Calu3 (cell line): ENCODE data around the gene TMEM214. TPM values are rescaled to one million over a fixed set of nuclear protein-coding genes. Genes with fewer than 3 reads are reported as not detected.

Source experiments
- BruUV-seq: library from RNA; stranded (reverse); fragments of 400-500 nt; replicated peaks from 2 replicates; lab custom pipeline; 2021; lab: Mats Ljungman, UMichigan
- CTCF ChIA-PET: fragments of 300-600 bp; sonication (Branson Sonifier 250); formaldehyde crosslinking; loops from one replicate; lab custom pipeline; 2022; ENCODE audit warnings: antibody characterized with exemption; lab: Charles Lee
- DNase-seq: peaks from one replicate; pipeline ENCODE4 v3.0.0; 2022
- H3K27ac Mint-ChIP-seq: one replicate; pipeline ENCODE4 v1.8.0; 2022; ENCODE audit warnings: mixed read lengths; ENCODE audit not compliant: unreplicated experiment
- H3K27me3 Mint-ChIP-seq: one replicate; pipeline ENCODE4 v1.8.0; 2022; ENCODE audit warnings: mixed read lengths; ENCODE audit not compliant: unreplicated experiment
- H3K36me3 Mint-ChIP-seq: one replicate; pipeline ENCODE4 v1.8.0; 2022; ENCODE audit warnings: mild to moderate bottlenecking, moderate library complexity, mixed read lengths; ENCODE audit not compliant: insufficient read depth, unreplicated experiment
- H3K4me1 Mint-ChIP-seq: one replicate; pipeline ENCODE4 v1.8.0; 2022; ENCODE audit warnings: mild to moderate bottlenecking, low read depth, mixed read lengths; ENCODE audit not compliant: unreplicated experiment
- H3K4me3 Mint-ChIP-seq: one replicate; pipeline ENCODE4 v1.8.0; 2022; ENCODE audit warnings: mild to moderate bottlenecking, low read depth, moderate library complexity, mixed read lengths; ENCODE audit not compliant: unreplicated experiment
- H3K9me3 Mint-ChIP-seq: one replicate; pipeline ENCODE4 v1.8.0; 2022; ENCODE audit warnings: low read depth, mixed read lengths; ENCODE audit not compliant: unreplicated experiment
- intact Hi-C: fragments of 100-400 bp; cut with micrococcal nuclease; formaldehyde crosslinking; loops from one replicate; pipeline ENCODE4 v1.10.0; 2022; ENCODE audit not compliant: unreplicated experiment
- total RNA-seq: library from RNA; stranded (reverse); gene quantifications from 2 replicates; pipeline ENCODE4 v1.2.3, GENCODE V29; 2022
- TF ChIP-seq, protein P1 (sequence below): fragments of 200-600 bp; IDR thresholded peaks from one replicate; pipeline ENCODE4 v1.8.0; 2022; ENCODE audit warnings: antibody characterized with exemption; ENCODE audit not compliant: unreplicated experiment

The TMEM214 gene
- total RNA-seq, 1 experiment from 2014 or later: 79.6 TPM

DNA sequence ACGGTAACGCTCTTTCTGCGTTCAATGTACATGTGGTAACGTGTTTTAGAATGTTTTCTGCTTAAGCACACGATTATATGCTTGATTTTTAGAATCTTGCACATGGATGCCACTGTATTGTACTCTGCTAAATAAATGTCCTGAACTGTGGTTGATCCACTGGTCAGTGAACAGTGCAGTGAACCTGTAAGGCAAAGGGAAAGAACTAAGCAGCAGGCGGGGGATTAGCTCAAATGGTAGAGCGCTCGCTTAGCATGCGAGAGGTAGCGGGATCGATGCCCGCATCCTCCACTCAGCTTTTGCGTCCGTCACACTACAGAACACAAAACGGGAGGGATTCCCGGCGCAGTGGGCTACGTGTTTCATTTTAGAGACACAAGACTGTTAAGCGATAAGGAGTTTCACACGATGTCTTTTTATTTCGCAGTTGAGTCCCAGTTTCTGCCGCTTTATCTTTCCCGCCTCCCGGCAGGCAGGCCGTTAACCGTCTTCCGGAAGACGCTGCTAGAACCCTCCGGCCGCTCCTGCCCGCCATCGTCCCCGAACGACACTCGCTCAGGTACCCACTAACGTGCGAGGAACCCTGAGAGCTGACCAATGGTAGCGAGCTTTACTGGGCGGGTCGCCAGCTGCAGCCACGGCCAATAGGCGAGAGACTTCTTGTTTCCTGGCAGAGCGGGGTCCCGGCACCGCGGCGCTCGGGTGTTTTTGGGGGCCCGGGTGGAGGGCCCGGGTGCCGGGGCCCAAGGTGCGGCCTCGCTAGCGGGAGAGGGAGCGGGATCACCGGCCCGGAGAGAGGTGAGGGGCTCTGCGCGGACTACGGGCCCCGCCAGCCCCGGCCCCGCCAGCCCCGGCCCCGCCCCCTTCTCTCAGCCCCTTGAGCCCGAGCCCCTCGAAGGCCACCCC is 18.5 kb downstream of the TMEM214 start, which contains the start of gene AGBL5:
TSS of gene AGBL5 (plus strand) at position 673 of the 906 bp plus-strand sequence. CDS start 1,291 bp downstream, outside the sequence.
- Mint-ChIP-seq H3K36me3 (peaks cover 61% of the 10 kb centered on the region), H3K9me3 (no peaks in the 10 kb centered on the region), H3K4me3 (peak within 1 kb of the TSS; percentile 91), H3K4me1 (peaks cover 20% of the 10 kb centered on the region), H3K27ac (peak within 1 kb of the TSS; percentile 99), H3K27me3 (peaks cover 17% of the 10 kb centered on the region)
- TF ChIP-seq, protein P1, sequence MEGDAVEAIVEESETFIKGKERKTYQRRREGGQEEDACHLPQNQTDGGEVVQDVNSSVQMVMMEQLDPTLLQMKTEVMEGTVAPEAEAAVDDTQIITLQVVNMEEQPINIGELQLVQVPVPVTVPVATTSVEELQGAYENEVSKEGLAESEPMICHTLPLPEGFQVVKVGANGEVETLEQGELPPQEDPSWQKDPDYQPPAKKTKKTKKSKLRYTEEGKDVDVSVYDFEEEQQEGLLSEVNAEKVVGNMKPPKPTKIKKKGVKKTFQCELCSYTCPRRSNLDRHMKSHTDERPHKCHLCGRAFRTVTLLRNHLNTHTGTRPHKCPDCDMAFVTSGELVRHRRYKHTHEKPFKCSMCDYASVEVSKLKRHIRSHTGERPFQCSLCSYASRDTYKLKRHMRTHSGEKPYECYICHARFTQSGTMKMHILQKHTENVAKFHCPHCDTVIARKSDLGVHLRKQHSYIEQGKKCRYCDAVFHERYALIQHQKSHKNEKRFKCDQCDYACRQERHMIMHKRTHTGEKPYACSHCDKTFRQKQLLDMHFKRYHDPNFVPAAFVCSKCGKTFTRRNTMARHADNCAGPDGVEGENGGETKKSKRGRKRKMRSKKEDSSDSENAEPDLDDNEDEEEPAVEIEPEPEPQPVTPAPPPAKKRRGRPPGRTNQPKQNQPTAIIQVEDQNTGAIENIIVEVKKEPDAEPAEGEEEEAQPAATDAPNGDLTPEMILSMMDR: no peak
- peak; percentile 95 for DNase-seq
- intact Hi-C loops: loop anchor here (2.0 kb wide), 1 partner anchor 18 kb away; the partner anchor contains the start of gene TMEM214
- CTCF ChIA-PET: interaction anchor here (0.7 to 2.1 kb wide), 10 partner anchors 12 to 229 kb away, joined by 3 to 11 read pairs (median 6); partner anchors contain the start of genes OST4 and TMEM214
- BruUV-seq: no TSS peak

DNA sequence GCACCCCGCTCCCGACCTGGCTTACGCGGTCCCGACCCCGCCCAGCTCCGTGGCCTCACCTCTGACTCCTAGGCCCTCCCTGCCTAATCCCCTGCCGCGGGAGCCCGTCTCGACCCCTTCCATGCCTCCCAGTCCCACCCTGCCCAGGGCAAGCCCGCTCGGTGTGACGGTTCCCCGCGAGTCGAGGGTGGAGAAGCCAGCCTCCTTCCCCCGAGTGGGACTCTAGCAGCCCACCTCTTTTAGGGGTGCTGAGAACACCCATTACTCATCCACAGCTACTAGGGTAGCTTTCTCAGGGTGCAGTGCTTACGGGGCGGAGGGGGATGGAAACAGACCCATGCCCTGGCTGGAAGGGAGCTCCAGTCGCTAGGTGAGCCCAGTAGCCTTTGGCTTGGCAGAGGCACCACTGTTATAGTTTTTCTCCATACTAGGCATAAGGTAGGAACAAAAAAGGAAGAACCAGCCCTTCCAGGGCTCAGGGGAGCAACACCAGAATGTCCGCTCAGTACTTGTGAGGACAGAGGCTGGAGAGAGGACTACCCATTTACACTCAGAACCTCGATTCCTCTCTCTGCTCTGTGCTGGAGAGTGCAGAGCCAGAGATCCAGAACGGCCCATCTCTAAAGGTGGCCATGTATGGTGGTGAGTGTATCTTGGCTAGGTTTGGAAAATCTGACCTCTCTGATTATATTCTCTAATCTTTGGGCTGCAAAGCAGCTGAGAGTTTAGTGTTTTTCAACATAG is 19.3 kb downstream of the TMEM214 start:
- CTCF ChIA-PET: interaction anchor here (0.6 to 2.1 kb wide), 5 partner anchors 19 to 93 kb away, joined by 3 to 11 read pairs (median 7); partner anchors contain the start of gene OST4
- intact Hi-C loops: loop anchor here (2.0 kb wide), 1 partner anchor 19 kb away; the partner anchor contains the start of gene TMEM214
- no TSS peak for BruUV-seq
- TF ChIP-seq, protein P1: no peak
- Mint-ChIP-seq H3K4me1 (peaks cover 20% of the 10 kb centered on the region), H3K4me3 (peak overlapping the region; percentile 91), H3K9me3 (no peaks in the 10 kb centered on the region), H3K36me3 (peaks cover 67% of the 10 kb centered on the region), H3K27ac (peak overlapping the region; percentile 99), H3K27me3 (peaks cover 17% of the 10 kb centered on the region)
- DNase-seq: peak; percentile 8

DNA sequence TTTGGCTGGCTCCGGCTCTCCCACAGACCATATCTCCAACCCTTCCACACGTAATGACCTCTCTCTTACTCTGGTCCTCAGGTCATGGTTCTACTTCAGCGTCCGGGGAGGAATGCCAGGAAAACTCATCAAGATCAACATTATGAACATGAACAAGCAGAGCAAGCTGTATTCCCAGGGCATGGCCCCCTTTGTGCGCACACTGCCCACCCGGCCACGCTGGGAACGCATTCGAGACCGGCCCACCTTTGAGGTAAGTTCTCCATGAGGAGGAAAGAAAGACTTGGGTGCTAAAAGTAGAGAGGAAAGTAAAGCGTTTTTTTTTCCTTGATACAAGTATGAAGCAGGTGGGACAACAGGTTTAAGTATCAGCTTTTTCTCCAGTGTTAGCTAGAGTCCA is 20.6 kb downstream of the TMEM214 start:
- DNase-seq: no peak
- CTCF ChIA-PET: no interaction called here
- Mint-ChIP-seq H3K4me1 (peaks cover 20% of the 10 kb centered on the region), H3K36me3 (peaks cover 71% of the 10 kb centered on the region), H3K27ac (no peak overlapping the region), H3K27me3 (peaks cover 17% of the 10 kb centered on the region), H3K4me3 (no peak overlapping the region), H3K9me3 (no peaks in the 10 kb centered on the region)
- no TSS peak for BruUV-seq
- intact Hi-C loops: no loop called here
- TF ChIP-seq, protein P1: no peak

DNA sequence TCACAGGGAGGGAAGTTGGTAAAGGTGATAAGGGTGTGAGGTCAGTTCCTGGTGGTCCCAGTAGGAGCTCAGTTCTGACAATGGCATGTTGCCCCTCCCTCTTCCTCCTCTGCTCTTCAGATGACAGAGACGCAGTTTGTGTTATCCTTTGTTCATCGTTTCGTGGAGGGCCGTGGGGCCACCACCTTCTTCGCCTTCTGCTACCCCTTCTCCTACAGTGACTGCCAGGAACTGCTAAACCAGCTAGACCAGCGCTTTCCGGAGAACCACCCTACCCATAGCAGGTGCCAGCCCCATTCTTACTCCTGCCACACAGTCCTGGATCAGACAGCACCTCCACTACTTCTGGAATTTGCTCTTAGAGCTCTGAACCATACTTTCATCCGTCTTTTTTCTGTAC is 21.0 kb downstream of the TMEM214 start:
- peaks cover 75% of the 10 kb centered on the region for H3K36me3 Mint-ChIP-seq
- peaks cover 20% of the 10 kb centered on the region for H3K4me1 Mint-ChIP-seq
- H3K27me3 Mint-ChIP-seq: peaks cover 17% of the 10 kb centered on the region
- H3K4me3 Mint-ChIP-seq: no peak overlapping the region
- H3K27ac Mint-ChIP-seq: no peak overlapping the region
- CTCF ChIA-PET: no interaction called here
- intact Hi-C loops: no loop called here
- DNase-seq: no peak
- BruUV-seq: no TSS peak
- TF ChIP-seq, protein P1: no peak
- no peaks in the 10 kb centered on the region for H3K9me3 Mint-ChIP-seq
